Activated naive CD4-positive, alpha-beta T cell (primary cell): Measurements from ENCODE around the gene MYZAP.

Source experiments
- DNase-seq, 4 experiments: peaks; one replicate each; lab custom pipeline; 2025; lab: John Stamatoyannopoulos, UW

The MYZAP gene

GRCh38 chr15:57698991-57699390 lies 107.3 kb downstream of the MYZAP start:
- DNase-seq = no peak

GRCh38 chr15:57703387-57703786 lies 111.7 kb downstream of the MYZAP start:
- DNase-seq = no peak

GRCh38 chr15:57704441-57704840 lies 112.7 kb downstream of the MYZAP start:
- DNase-seq = no peak

GRCh38 chr15:57705746-57706404 lies 114.2 kb downstream of the MYZAP start:
- DNase-seq = no peak

GRCh38 chr15:57706405-57707209 lies 114.9 kb downstream of the MYZAP start, which contains the start of gene POLR2M:
POLR2M (plus strand) TSS chr15:57706714; CDS start chr15:57706843, 129 bp downstream.
- DNase-seq = peak; percentile 63 to 79 (median 72)

- DNase-seq = no peak
Measured at GRCh38 chr15:57708047-57708446, 116.3 kb downstream of the MYZAP start.

GRCh38 chr15:57718309-57718708 lies 126.6 kb downstream of the MYZAP start:
- DNase-seq = no peak

- no peak for DNase-seq
Measured at GRCh38 chr15:57720867-57721266, 129.2 kb downstream of the MYZAP start.

- no peak for DNase-seq
Measured at GRCh38 chr15:57726411-57726810, 134.7 kb downstream of the MYZAP start.

- no peak for DNase-seq
Measured at GRCh38 chr15:57727031-57727430, 135.3 kb downstream of the MYZAP start.

- DNase-seq = no peak
Measured at GRCh38 chr15:57728436-57728835, 136.7 kb downstream of the MYZAP start.

- no peak for DNase-seq
Measured at GRCh38 chr15:57730876-57731275, 139.2 kb downstream of the MYZAP start.

- DNase-seq = no peak
Measured at GRCh38 chr15:57731530-57732103, 139.9 kb downstream of the MYZAP start.

GRCh38 chr15:57732526-57733331 lies 141.0 kb downstream of the MYZAP start:
- peak in 2 of 4 experiments; percentile 2 to 13 for DNase-seq

- DNase-seq = no peak
Measured at GRCh38 chr15:57734860-57735259, 143.2 kb downstream of the MYZAP start.
